CD4-positive, CD25-positive, alpha-beta regulatory T cell (primary cell): ENCODE measurements around the gene MIS12. TPM values are rescaled to one million over a fixed set of nuclear protein-coding genes. Genes with fewer than 3 reads are reported as not detected.
A peak's percentile ranks its signal among the peaks of the same experiment; 100 is the strongest.

Experiments used
- ATAC-seq, 2 donors: fragments of 150-1000 bp; cut with Tn5 transposase; one replicate each; pipeline ENCODE4 v1.10.0; 2021; ENCODE audit warnings: low read depth in 2 of 2, moderate number of reproducible peaks in 2 of 2, moderate library complexity in 1 of 2
- DNase-seq, 3 donors: peaks; one replicate each; pipeline versions ENCODE4 v3.0.0 to v3.0.0-alpha.2; 2012 to 2022; ENCODE audit warnings: mixed read lengths in 1 of 3
- H3K27ac ChIP-seq: one replicate; pipeline ENCODE4 v1.7.0; 2013; ENCODE audit warnings: mild to moderate bottlenecking, low read length; ENCODE audit not compliant: insufficient read depth, poor library complexity, severe bottlenecking
- H3K27me3 ChIP-seq: one replicate; pipeline ENCODE4 v1.7.0; 2013; ENCODE audit warnings: low read length; ENCODE audit not compliant: control insufficient read depth, insufficient read depth
- H3K36me3 ChIP-seq: one replicate; pipeline ENCODE4 v1.7.0; 2013; ENCODE audit warnings: mild to moderate bottlenecking, low read length, moderate library complexity; ENCODE audit not compliant: control insufficient read depth, insufficient read depth
- H3K4me1 ChIP-seq: 2 replicates; pipeline ENCODE4 v1.7.0; 2013; ENCODE audit warnings: mild to moderate bottlenecking, low read length; ENCODE audit not compliant: insufficient read depth, control insufficient read depth, poor library complexity, severe bottlenecking
- H3K4me3 ChIP-seq: one replicate; pipeline ENCODE4 v1.7.0; 2013; ENCODE audit warnings: low read depth, mild to moderate bottlenecking, low read length, moderate library complexity
- H3K9me3 ChIP-seq, 2 experiments: 1 replicate in 1 of 2; 2 replicates in 1 of 2; pipeline ENCODE4 v1.7.0; 2013; ENCODE audit warnings: low read length in 2 of 2, mild to moderate bottlenecking in 1 of 2, moderate library complexity in 1 of 2; ENCODE audit not compliant: control insufficient read depth in 2 of 2
- H3K27ac Mint-ChIP-seq, 3 donors: one replicate each; pipeline ENCODE4 v1.8.0; 2020 to 2022; ENCODE audit warnings: mild to moderate bottlenecking in 3 of 3, mixed read lengths in 3 of 3, moderate library complexity in 2 of 3
- H3K27me3 Mint-ChIP-seq: one replicate; pipeline ENCODE4 v1.8.0; 2022; ENCODE audit warnings: mild to moderate bottlenecking, mixed read lengths
- H3K36me3 Mint-ChIP-seq: one replicate; pipeline ENCODE4 v1.8.0; 2020; ENCODE audit warnings: mixed read lengths
- H3K4me1 Mint-ChIP-seq, 4 donors: one replicate each; pipeline ENCODE4 v1.8.0; 2020 to 2022; ENCODE audit warnings: mixed read lengths in 4 of 4, mild to moderate bottlenecking in 1 of 4
- H3K4me3 Mint-ChIP-seq, 4 donors: one replicate each; pipeline ENCODE4 v1.8.0; 2020 to 2022; ENCODE audit warnings: mild to moderate bottlenecking in 4 of 4, mixed read lengths in 4 of 4, moderate library complexity in 3 of 4
- H3K9me3 Mint-ChIP-seq, 7 donors: one replicate each; pipeline ENCODE4 v1.8.0; 2020 to 2022; ENCODE audit warnings: mixed read lengths in 7 of 7, mild to moderate bottlenecking in 3 of 7, moderate library complexity in 2 of 7
- polyA plus RNA-seq, 4 donors: library from polyadenylated mRNA; unstranded; fragments of 300-500 nt; fragmentation: Illumina TruSeq; gene quantifications; one replicate each; pipeline ENCODE4 v1.2.3, GENCODE V29; 2021
- total RNA-seq: library from RNA; stranded (reverse); gene quantifications from one replicate; pipeline ENCODE4 v1.2.3, GENCODE V29; 2022

MIS12 gene
- total and polyA plus RNA-seq, 5 donors from 2014 or later = 9.8 to 19.6 (median 14.6) TPM

DNA sequence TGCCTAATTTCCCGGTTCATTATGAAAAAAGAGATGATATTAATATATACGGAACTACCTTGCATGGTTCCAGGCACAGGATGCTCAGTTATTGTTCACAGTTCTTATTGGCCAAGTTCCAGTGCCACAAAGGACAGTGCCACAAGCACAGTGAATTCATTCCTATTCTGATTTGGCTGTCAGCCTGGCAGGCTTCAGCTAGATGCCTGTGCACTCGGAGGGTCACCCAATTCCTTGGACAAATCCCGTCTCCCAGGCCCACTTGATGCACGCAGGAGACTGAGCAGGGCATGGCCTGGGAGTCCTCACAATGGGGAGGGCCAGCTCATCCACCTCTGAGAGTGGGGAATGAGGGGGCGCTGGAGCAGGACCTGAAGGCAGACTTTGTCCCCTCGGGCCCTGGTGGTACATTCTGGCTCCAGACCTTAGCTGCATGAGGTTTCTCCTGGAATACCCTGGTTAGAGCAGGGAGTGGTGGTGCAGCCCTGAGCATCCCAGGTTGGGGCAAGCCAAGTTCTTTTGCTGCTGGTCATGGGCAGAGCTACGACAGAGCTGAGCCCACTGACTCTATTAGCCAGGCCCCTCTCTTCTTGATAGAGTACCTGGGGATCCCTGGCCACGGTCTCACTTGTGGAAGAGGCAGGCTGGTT, 41.4 kb downstream of the MIS12 start:
- Mint-ChIP-seq H3K4me1 (peaks cover 0 to 5% (median under 1%) of the 10 kb centered on the region in 4 donors), H3K27me3 (no peaks in the 10 kb centered on the region), H3K9me3 (no peaks in the 10 kb centered on the region), H3K4me3 (no peak overlapping the region), H3K27ac (peak overlapping the region in 1 of 3 donors; percentile 5), H3K36me3 (peaks cover 62% of the 10 kb centered on the region)
- Histone ChIP-seq H3K9me3 (no peaks in the 10 kb centered on the region), H3K4me1 (no peaks in the 10 kb centered on the region), H3K27ac (no peak overlapping the region), H3K36me3 (peaks cover 94% of the 10 kb centered on the region), H3K4me3 (no peak overlapping the region), H3K27me3 (no peaks in the 10 kb centered on the region)
- ATAC-seq (no peak), DNase-seq (no peak)

DNA sequence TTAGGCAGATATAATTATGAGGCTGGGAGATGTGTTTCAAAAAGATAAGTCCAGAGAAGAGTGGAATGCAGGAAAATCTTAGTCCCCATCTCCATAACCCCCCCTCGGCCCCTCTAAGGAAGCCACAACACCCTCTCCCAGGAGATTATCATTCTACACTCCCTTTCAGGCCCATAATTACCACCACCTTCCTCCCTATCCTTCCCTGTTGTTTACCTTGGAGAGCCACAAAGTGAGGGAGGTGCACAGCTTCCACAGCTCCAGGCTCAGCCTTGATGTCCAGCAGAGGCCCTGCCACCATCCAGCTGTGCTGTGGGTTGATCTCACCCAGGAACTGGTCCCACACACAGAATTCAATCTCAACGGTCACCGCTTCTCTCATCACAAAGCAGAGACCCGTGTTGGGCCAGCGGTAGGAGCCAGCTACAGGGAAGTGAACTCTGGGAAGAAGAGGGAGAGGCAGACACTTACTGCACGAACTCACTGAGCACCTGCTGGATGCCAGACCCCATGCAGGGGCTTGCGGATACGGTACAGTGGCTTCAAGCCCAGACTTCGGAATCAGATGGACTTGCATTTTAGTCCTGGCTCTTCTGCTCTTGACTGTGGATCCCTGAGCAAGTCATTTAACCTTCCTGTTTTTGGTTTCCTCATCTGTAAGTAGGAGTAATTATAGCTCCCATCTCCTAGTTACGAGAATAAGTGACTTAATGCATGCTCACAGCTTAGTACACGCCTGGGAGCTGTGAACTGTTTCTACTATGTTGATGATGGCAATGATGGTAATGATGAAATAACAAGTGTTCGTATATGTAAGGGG, 44.1 kb downstream of the MIS12 start:
- H3K4me1 Mint-ChIP-seq = peaks cover 0 to 5% (median under 1%) of the 10 kb centered on the region in 4 donors
- Histone ChIP-seq H3K36me3 (peaks cover 87% of the 10 kb centered on the region), H3K9me3 (no peaks in the 10 kb centered on the region), H3K4me1 (no peaks in the 10 kb centered on the region), H3K27me3 (no peaks in the 10 kb centered on the region), H3K4me3 (no peak overlapping the region), H3K27ac (no peak overlapping the region)
- no peak for DNase-seq
- H3K27me3 Mint-ChIP-seq = no peaks in the 10 kb centered on the region
- ATAC-seq = no peak
- H3K36me3 Mint-ChIP-seq = peaks cover 58% of the 10 kb centered on the region
- H3K4me3 Mint-ChIP-seq = no peak overlapping the region
- no peaks in the 10 kb centered on the region for H3K9me3 Mint-ChIP-seq
- peak overlapping the region in 1 of 3 donors; percentile 44 for H3K27ac Mint-ChIP-seq

DNA sequence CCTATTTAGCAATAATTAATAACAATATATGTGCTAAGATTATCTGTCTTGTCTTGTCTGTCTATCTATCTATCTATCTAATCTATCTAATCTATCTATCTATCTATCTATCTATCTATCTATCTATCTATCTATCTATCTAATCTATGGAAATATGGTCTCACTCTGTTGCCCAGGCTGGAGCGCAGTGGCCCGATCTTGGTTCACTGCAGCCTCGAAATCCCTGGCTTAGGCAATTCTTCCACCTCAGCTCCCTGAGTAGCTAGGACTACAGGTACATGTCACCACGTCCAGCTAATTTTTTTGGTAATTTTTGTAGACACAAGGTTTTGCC, 44.7 kb downstream of the MIS12 start:
- no peaks in the 10 kb centered on the region for H3K4me1 ChIP-seq
- Mint-ChIP-seq H3K36me3 (peaks cover 62% of the 10 kb centered on the region), H3K4me3 (no peak overlapping the region), H3K27ac (no peak overlapping the region), H3K4me1 (peaks cover 0 to 5% (median under 1%) of the 10 kb centered on the region in 4 donors), H3K9me3 (no peaks in the 10 kb centered on the region), H3K27me3 (no peaks in the 10 kb centered on the region)
- no peak for DNase-seq
- no peak overlapping the region for H3K4me3 ChIP-seq
- peaks cover 87% of the 10 kb centered on the region for H3K36me3 ChIP-seq
- no peak overlapping the region for H3K27ac ChIP-seq
- no peak for ATAC-seq
- H3K27me3 ChIP-seq = no peaks in the 10 kb centered on the region
- no peaks in the 10 kb centered on the region for H3K9me3 ChIP-seq

DNA sequence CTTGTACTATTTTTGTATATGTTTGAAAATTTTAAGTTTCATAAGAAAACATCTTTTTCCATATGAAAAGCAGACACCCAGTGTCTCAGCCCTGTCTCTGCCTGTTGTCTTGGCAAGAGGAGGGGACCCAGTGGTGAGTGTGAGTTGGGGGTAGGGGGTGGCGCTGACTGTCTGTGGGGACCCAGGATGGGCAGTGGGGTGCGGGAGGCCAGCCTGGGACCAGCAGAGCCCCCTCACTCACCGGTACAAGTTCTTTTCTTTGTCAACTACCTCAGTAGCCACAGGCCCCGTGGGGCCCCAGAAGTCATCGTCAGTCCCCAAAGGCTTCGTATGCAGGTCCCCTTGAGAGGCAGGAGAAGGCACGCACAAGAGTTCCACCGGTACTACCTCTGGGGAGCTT, 46.2 kb downstream of the MIS12 start:
- Mint-ChIP-seq H3K27ac (peak overlapping the region in 1 of 3 donors; percentile 59), H3K9me3 (peaks cover 0 to 2% (median 0%) of the 10 kb centered on the region in 7 donors), H3K4me1 (peaks cover 0 to 5% (median under 1%) of the 10 kb centered on the region in 4 donors), H3K27me3 (no peaks in the 10 kb centered on the region), H3K36me3 (peaks cover 59% of the 10 kb centered on the region), H3K4me3 (no peak overlapping the region)
- DNase-seq (no peak), ATAC-seq (no peak)
- Histone ChIP-seq H3K27ac (no peak overlapping the region), H3K4me3 (no peak overlapping the region), H3K4me1 (no peaks in the 10 kb centered on the region), H3K9me3 (no peaks in the 10 kb centered on the region), H3K36me3 (peaks cover 89% of the 10 kb centered on the region), H3K27me3 (no peaks in the 10 kb centered on the region)

DNA sequence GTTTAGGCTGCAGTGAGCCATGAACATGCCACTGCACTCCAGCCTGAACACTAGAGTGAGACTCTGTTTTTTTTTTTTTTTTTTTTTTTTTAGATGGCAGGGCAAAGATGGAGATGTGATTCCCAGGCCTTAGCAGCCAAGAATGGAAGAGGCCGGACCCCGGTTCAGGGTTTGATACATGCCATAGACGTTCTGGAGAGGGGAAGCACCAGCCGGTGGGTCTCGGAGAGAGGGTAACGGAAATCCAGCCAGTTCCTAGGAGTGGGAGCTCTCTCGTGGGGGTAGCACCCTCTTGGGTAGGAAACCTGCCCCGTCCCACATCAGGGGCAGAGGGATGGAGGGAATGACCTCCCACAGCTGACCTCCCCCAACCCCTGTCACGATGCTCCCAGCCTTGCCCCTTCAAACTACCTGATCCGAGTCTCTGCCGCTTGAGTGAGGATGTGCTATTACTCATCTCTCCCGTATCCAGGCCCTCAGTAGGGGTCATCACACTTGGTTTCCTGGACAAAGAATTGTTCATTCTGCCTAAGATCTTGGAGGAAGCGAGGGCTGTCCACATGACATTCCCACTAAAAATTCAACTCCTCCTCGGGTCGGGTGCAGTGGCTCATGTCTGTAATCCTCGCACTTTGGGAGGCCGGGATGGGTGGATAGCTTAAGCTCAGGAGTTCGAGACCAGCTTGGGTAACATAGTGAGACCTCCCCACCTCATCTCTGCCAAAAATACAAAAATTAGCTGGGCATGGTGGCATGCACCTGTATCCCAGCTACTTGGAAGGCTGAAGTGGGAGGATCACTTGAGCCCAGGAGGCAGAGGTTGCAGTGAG, 47.3 kb downstream of the MIS12 start:
- DNase-seq = no peak
- H3K36me3 Mint-ChIP-seq = peaks cover 61% of the 10 kb centered on the region

DNA sequence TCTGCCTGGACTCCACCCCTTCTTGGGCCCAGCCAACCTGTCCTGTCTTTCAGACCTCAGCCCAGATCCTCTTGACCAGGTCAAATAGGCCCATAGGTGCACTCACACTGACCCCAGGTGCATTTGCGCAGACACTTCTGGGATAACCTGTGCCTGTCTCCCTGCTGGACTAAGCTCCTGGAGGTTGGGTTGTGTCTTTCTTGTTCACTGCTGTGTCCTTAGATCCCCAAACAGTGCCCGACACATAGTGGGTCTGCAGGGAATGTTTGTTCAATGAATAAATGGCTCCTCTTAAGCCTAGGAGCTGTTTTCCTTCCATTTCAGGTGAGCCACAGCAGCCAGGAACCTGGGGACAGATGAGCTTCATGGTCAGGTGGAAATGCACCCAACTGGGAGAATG, 49.1 kb downstream of the MIS12 start:
- peaks cover 66% of the 10 kb centered on the region for H3K36me3 Mint-ChIP-seq

More for the DNA sequence above, 47.3 kb downstream of the MIS12 start:
- Mint-ChIP-seq H3K9me3 (peaks cover 0 to 2% (median 0%) of the 10 kb centered on the region in 7 donors), H3K27ac (no peak overlapping the region), H3K27me3 (no peaks in the 10 kb centered on the region), H3K4me1 (peaks cover 0 to 5% (median under 1%) of the 10 kb centered on the region in 4 donors), H3K4me3 (no peak overlapping the region)
- ATAC-seq = no peak
- no peaks in the 10 kb centered on the region for H3K27me3 ChIP-seq
- H3K27ac ChIP-seq = no peak overlapping the region
- H3K9me3 ChIP-seq = no peaks in the 10 kb centered on the region
- no peak overlapping the region for H3K4me3 ChIP-seq
- peaks cover 89% of the 10 kb centered on the region for H3K36me3 ChIP-seq
- H3K4me1 ChIP-seq = no peaks in the 10 kb centered on the region

DNA sequence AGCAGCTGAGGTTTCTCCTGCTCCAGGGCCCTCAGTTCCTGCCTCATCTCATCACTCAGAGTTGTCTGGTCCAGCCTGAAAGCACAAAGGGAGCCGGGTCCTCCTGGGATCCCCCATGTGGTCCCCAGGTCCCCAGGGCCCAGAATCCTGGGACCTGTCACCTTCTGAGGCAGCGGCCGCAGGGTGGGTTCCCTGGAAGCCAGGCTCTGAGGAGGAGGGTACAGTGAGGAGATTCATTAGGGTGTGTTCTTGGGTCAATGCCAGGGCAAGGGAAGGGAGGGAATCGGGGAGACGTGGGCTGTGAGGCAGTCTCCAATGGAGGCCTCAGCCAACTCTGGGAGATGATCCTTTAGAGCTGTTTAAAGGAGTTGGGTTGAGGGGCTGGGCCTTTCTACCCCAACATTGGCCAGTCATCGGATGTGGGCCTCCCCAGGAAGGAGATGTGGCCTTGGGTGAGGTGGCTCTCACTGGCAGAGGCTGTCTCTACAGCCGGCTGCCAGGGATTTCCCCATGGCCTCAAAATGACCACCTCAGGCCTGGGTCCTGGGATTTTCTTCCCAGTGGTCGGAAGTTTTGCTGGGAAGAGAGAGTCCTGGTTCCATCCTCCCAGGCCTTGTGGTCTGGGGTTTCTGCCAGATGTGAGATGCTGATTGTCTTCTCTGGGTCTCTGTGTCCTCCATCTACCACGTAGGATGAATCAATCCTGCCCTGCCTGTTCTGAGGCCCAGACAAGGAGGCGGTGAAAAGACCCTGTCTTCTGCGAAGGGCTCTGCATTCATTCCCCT, 50.7 kb downstream of the MIS12 start:
- Histone ChIP-seq H3K27ac (no peak overlapping the region), H3K36me3 (peaks cover 91% of the 10 kb centered on the region), H3K9me3 (no peaks in the 10 kb centered on the region), H3K4me3 (no peak overlapping the region), H3K4me1 (no peaks in the 10 kb centered on the region), H3K27me3 (no peaks in the 10 kb centered on the region)
- H3K4me3 Mint-ChIP-seq = no peak overlapping the region
- H3K27me3 Mint-ChIP-seq = no peaks in the 10 kb centered on the region
- peaks cover 63% of the 10 kb centered on the region for H3K36me3 Mint-ChIP-seq
- ATAC-seq = no peak
- peaks cover 0 to 2% (median 0%) of the 10 kb centered on the region in 7 donors for H3K9me3 Mint-ChIP-seq
- peaks cover 0 to 2% (median 0%) of the 10 kb centered on the region in 4 donors for H3K4me1 Mint-ChIP-seq
- DNase-seq = no peak
- peak overlapping the region in 2 of 3 donors; percentile 42 to 77 for H3K27ac Mint-ChIP-seq

More for the DNA sequence above, 49.1 kb downstream of the MIS12 start:
- no peak overlapping the region for H3K4me3 ChIP-seq
- Mint-ChIP-seq H3K27me3 (no peaks in the 10 kb centered on the region), H3K4me3 (no peak overlapping the region), H3K27ac (no peak overlapping the region), H3K4me1 (peaks cover 0 to 2% (median 0%) of the 10 kb centered on the region in 4 donors), H3K9me3 (peaks cover 0 to 2% (median 0%) of the 10 kb centered on the region in 7 donors)
- DNase-seq = no peak
- no peaks in the 10 kb centered on the region for H3K9me3 ChIP-seq
- no peaks in the 10 kb centered on the region for H3K4me1 ChIP-seq
- H3K27me3 ChIP-seq = no peaks in the 10 kb centered on the region
- no peak overlapping the region for H3K27ac ChIP-seq
- H3K36me3 ChIP-seq = peaks cover 91% of the 10 kb centered on the region
- no peak for ATAC-seq
